ENCODE data around the gene ABCB7. TPM values are rescaled to one million over a fixed set of nuclear protein-coding genes. Genes with fewer than 3 reads are reported as not detected.
"Not testable (repeated sequence)": the region's sequence is repeated elsewhere in the genome, so short reads cannot be mapped to it uniquely, and the experiment has no call there.

Gene ABCB7
- total RNA-seq, 6 experiments from 2014 or later, result 14.6 to 24.5 (median 19.8) TPM

- Histone ChIP-seq H3K27me3 (peaks cover 0 to 3% of the 10 kb centered on the region in 2 donors), H3K9me3 (no peaks in the 10 kb centered on the region), H3K4me3 (no peak overlapping the region), H3K4me1 (no peaks in the 10 kb centered on the region), H3K27ac (no peak overlapping the region), H3K36me3 (no peaks in the 10 kb centered on the region)
- TF ChIP-seq, protein P1, sequence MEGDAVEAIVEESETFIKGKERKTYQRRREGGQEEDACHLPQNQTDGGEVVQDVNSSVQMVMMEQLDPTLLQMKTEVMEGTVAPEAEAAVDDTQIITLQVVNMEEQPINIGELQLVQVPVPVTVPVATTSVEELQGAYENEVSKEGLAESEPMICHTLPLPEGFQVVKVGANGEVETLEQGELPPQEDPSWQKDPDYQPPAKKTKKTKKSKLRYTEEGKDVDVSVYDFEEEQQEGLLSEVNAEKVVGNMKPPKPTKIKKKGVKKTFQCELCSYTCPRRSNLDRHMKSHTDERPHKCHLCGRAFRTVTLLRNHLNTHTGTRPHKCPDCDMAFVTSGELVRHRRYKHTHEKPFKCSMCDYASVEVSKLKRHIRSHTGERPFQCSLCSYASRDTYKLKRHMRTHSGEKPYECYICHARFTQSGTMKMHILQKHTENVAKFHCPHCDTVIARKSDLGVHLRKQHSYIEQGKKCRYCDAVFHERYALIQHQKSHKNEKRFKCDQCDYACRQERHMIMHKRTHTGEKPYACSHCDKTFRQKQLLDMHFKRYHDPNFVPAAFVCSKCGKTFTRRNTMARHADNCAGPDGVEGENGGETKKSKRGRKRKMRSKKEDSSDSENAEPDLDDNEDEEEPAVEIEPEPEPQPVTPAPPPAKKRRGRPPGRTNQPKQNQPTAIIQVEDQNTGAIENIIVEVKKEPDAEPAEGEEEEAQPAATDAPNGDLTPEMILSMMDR (IDR thresholded peaks at IDR 0.05), result no peak
- no peak for TF ChIP-seq POLR2A (IDR thresholded peaks at IDR 0.05)
- DNase-seq (no peak), ATAC-seq (no peak)
- intact Hi-C loops (cut with DNase I), result no loop called here
Observed at GRCh38 chrX:75045369-75045768, 110.7 kb downstream of the ABCB7 start.

GRCh38 chrX:75044142-75044541 is 111.9 kb downstream of the ABCB7 start:
- DNase-seq; H3K27ac ChIP-seq; H3K4me1 ChIP-seq; H3K9me3 ChIP-seq; H3K36me3 ChIP-seq; H3K27me3 ChIP-seq; intact Hi-C loops (cut with DNase I); ATAC-seq; H3K4me3 ChIP-seq: not testable (repeated sequence)
- WGBS (ENCODE audit: insufficient coverage, low coverage, low lambda C conversion rate, missing lambda C conversion rate), result 76% methylated on average over 4 of the region's 4 CpGs

- Histone ChIP-seq H3K27ac (no peak overlapping the region), H3K36me3 (no peaks in the 10 kb centered on the region), H3K4me3 (no peak overlapping the region), H3K4me1 (no peaks in the 10 kb centered on the region), H3K27me3 (no peaks in the 10 kb centered on the region), H3K9me3 (no peaks in the 10 kb centered on the region)
- ATAC-seq (peak in 2 of 4 donors; percentile 24 to 47), DNase-seq (no peak)
- WGBS (ENCODE audit: insufficient coverage, low coverage, low lambda C conversion rate, missing lambda C conversion rate), result 0% methylated on average over 1 of the region's 1 CpG
- intact Hi-C loops (cut with DNase I), result no loop called here
- TF ChIP-seq, protein P1 (IDR thresholded peaks at IDR 0.05), result peak in 3 of 4 donors; percentile 17 to 40 (median 33)
- no peak for TF ChIP-seq POLR2A (IDR thresholded peaks at IDR 0.05)
Observed at GRCh38 chrX:75038925-75039324, 117.2 kb downstream of the ABCB7 start.

Small RNA genes within 50 kb of the gene (small RNA-seq; reads per million reads assigned to genes)
- gene BUD31P2, result 0 reads per million in 2 experiments
- gene RNU6-562P, result 0 reads per million in 2 experiments

Other genes with a start within 250 kb of the ABCB7 start
- under 1 TPM in 2 of 6 experiments, not detected in 4; 0.02 to 0.13 TPM for gene NEXMIF, start 230.8 kb downstream of the ABCB7 start, total RNA-seq
- gene UPRT, start 117.8 kb upstream of the ABCB7 start, total RNA-seq, result 1 to 10 TPM; 3.9 to 6.9 (median 5.6) TPM